Esophagus muscularis mucosa (tissue), 4 donors: ENCODE results near the gene LDHA. TPM values are rescaled to one million over a fixed set of nuclear protein-coding genes. Genes with fewer than 3 reads are reported as not detected.

Source experiments
- DNase-seq: peaks from one replicate; pipeline ENCODE4 v3.0.0-alpha.2; 2017; ENCODE audit errors: extremely low spot score
- H3K27ac ChIP-seq, 4 donors: fragments of 200-600 bp; sonication (generic); replicated peaks in 1 of 4; 1 replicate in 3 of 4; 2 replicates in 1 of 4; pipeline ENCODE4 v1.5.1; 2016 to 2019; ENCODE audit warnings: mild to moderate bottlenecking in 1 of 4
- H3K27me3 ChIP-seq, 4 donors: fragments of 200-600 bp; sonication (generic); one replicate each; pipeline versions ENCODE4 v1.5.1 to v1.6.0; 2016 to 2019
- H3K36me3 ChIP-seq, 4 donors: fragments of 200-600 bp; sonication (generic); one replicate each; pipeline ENCODE4 v1.5.1; 2016 to 2019
- H3K4me1 ChIP-seq, 4 donors: fragments of 200-600 bp; sonication (generic); one replicate each; pipeline ENCODE4 v1.5.1; 2016 to 2019
- H3K4me3 ChIP-seq, 4 donors: fragments of 200-600 bp; sonication (generic); 1 replicate in 2 of 4; 2 replicates in 2 of 4; pipeline ENCODE4 v1.5.1; 2016 to 2019; ENCODE audit warnings: mild to moderate bottlenecking in 4 of 4, moderate library complexity in 1 of 4
- H3K9me3 ChIP-seq, 4 donors: fragments of 200-600 bp; sonication (generic); 1 replicate in 3 of 4; 2 replicates in 1 of 4; pipeline ENCODE4 v1.5.1; 2016 to 2019
- EP300 ChIP-seq: sonication (generic); formaldehyde crosslinking; IDR thresholded peaks from one replicate; pipeline ENCODE4 v1.6.1; 2017; ENCODE audit warnings: antibody characterized with exemption
- POLR2A ChIP-seq: fragments of 450-650 bp; IDR thresholded peaks from one replicate; pipeline ENCODE4 v1.6.1; 2017; ENCODE audit warnings: antibody characterized with exemption, moderate library complexity, mild to moderate bottlenecking, low read depth
- POLR2AphosphoS5 ChIP-seq, 2 donors: sonication (generic); formaldehyde crosslinking; IDR thresholded peaks; one replicate each; pipeline ENCODE4 v1.6.1; 2017; ENCODE audit warnings: antibody characterized with exemption in 2 of 2
- WGBS: methylation state at CpG from one replicate; pipeline ENCODE4 v1.1.5; 2018; 5-methylcytosine and 5-hydroxymethylcytosine counted together
- intact Hi-C: fragments of 100-400 bp; cut with DNase I; formaldehyde crosslinking; loops from one replicate; pipeline ENCODE4 v1.15.1; 2023
- total RNA-seq, 4 donors: library from RNA; depleted of rRNA; stranded (reverse); fragments of >200 nt; gene quantifications; one replicate each; pipeline versions ENCODE4 v1.1.0 to v1.2.1, GENCODE V29; 2016
- TF ChIP-seq, protein P1 (sequence below), 3 experiments: fragments of 200-600 bp in 2 of 3; fragments of 450-650 bp in 1 of 3; sonication (generic) in 2 of 3; IDR thresholded peaks; one replicate each; pipeline ENCODE4 v1.5.1; 2017 to 2019; ENCODE audit warnings: antibody characterized with exemption in 3 of 3, mild to moderate bottlenecking in 2 of 3, moderate library complexity in 1 of 3

LDHA gene
- total RNA-seq: 100 to 1,000 TPM; 399 to 523 (median 446) TPM

DNA sequence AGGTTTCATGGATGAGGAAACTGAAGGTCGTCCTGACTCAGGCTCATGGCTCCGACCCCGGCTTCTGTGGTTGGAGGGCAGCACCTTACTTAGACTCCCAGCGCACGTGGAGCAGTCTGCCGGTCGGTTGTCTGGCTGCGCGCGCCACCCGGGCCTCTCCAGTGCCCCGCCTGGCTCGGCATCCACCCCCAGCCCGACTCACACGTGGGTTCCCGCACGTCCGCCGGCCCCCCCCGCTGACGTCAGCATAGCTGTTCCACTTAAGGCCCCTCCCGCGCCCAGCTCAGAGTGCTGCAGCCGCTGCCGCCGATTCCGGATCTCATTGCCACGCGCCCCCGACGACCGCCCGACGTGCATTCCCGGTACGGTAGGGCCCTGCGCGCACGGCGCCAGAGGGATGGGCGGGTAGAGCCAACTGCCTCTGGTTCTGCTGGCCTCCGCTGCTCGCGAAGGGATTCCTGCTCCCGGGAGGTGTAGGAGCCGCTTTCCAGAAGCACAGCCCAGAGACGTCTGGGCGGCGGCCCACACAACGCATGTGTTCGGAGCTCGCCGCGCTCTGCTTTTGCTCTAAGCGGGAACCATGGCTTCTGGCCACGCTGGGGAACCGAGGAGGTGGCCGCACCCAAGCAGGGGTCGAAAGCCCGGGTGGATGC lies at the start of gene LDHA:
TSS of gene LDHA (plus strand) at position 289 of the 653 bp plus-strand sequence. CDS start 2,280 bp downstream, outside the sequence.
- intact Hi-C loops: loop anchor here (2.0 kb wide), 1 partner anchor 72 kb away; the partner anchor contains the start of genes GTF2H1 and HPS5
- Histone ChIP-seq H3K4me1 (peaks cover 15 to 37% (median 28%) of the 10 kb centered on the region in 4 donors), H3K9me3 (no peaks in the 10 kb centered on the region), H3K27me3 (no peaks in the 10 kb centered on the region), H3K27ac (peak within 1 kb of the TSS; percentile 92 to 97 (median 96)), H3K4me3 (peak within 1 kb of the TSS; percentile 80 to 89 (median 86)), H3K36me3 (peaks cover 20 to 29% (median 26%) of the 10 kb centered on the region in 4 donors)
- DNase-seq: peak; percentile 100
- TF ChIP-seq, protein P1, sequence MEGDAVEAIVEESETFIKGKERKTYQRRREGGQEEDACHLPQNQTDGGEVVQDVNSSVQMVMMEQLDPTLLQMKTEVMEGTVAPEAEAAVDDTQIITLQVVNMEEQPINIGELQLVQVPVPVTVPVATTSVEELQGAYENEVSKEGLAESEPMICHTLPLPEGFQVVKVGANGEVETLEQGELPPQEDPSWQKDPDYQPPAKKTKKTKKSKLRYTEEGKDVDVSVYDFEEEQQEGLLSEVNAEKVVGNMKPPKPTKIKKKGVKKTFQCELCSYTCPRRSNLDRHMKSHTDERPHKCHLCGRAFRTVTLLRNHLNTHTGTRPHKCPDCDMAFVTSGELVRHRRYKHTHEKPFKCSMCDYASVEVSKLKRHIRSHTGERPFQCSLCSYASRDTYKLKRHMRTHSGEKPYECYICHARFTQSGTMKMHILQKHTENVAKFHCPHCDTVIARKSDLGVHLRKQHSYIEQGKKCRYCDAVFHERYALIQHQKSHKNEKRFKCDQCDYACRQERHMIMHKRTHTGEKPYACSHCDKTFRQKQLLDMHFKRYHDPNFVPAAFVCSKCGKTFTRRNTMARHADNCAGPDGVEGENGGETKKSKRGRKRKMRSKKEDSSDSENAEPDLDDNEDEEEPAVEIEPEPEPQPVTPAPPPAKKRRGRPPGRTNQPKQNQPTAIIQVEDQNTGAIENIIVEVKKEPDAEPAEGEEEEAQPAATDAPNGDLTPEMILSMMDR (IDR thresholded peaks at IDR 0.05): no peak
- TF ChIP-seq EP300 (peak; percentile 82), POLR2AphosphoS5 (IDR thresholded peaks at IDR 0.05) (peak; percentile 96 to 100), POLR2A (peak; percentile 99)
- WGBS: 1% methylated on average over 26 of the region's 60 CpGs

DNA sequence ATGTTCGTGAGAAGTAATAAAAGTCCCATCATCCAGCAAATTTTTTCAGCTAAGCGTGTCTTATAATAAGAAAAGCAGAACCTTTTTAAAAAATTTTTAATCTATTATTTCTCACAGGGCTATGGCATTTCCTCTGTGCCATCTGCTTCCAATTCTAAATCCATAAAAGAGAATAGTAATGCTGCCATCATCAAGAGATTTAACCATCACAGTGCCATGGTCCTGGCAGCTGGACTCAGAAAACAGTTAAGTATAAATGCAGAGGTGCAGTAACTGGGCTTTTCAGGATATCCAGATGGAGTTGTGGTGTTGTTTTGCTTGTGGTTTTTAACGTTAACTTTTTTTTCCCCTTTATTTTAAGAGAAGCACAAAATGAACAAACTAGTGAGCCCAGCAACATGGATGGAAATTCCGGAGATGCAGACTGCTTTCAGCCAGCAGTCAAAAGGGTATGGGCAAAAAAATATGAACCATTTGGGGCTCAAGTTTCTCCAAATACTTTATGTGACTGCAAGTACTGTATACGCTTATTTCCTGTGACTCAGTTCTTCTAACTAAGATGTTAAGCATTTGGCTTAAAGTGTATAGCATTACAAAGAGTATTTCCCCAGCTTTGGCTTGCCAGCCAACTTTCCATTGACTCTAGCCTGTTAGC lies 46.8 kb upstream of the LDHA start:
- Histone ChIP-seq H3K4me1 (no peaks in the 10 kb centered on the region), H3K27me3 (no peaks in the 10 kb centered on the region), H3K36me3 (peaks cover 46 to 87% (median 68%) of the 10 kb centered on the region in 4 donors), H3K4me3 (no peak overlapping the region), H3K27ac (no peak overlapping the region), H3K9me3 (no peaks in the 10 kb centered on the region)
- no peak for TF ChIP-seq POLR2AphosphoS5 (IDR thresholded peaks at IDR 0.05)
- DNase-seq: no peak
- WGBS: 86% methylated on average over 5 of the region's 5 CpGs
- intact Hi-C loops: no loop called here

DNA sequence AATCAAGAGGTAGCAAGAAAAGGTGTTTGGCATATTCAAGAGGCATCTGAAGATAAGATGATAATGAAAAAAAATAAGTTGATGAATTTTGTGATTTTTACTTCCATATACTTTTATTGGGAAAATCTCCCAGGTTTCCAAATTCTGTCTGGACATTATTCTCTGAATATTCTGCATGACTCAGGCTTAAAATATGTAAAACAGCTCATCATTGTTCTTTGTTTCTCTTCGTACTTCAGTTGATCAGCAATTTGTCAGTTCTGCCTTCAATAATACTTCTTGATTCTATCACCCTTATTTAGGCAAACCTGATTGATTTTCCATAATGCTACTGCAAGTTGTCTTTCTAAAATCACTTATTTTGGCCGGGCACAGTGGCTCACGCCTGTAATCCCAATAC lies 41.8 kb upstream of the LDHA start:
- Histone ChIP-seq H3K9me3 (no peaks in the 10 kb centered on the region), H3K4me1 (no peaks in the 10 kb centered on the region), H3K36me3 (peaks cover 39 to 84% (median 64%) of the 10 kb centered on the region in 4 donors), H3K27ac (no peak overlapping the region), H3K27me3 (no peaks in the 10 kb centered on the region), H3K4me3 (no peak overlapping the region)
- DNase-seq: no peak
- 84% methylated on average over 3 of the region's 3 CpGs for WGBS
- TF ChIP-seq POLR2A (no peak), POLR2AphosphoS5 (IDR thresholded peaks at IDR 0.05) (no peak), EP300 (no peak)
- TF ChIP-seq, protein P1 (IDR thresholded peaks at IDR 0.05): no peak
- intact Hi-C loops: no loop called here

DNA sequence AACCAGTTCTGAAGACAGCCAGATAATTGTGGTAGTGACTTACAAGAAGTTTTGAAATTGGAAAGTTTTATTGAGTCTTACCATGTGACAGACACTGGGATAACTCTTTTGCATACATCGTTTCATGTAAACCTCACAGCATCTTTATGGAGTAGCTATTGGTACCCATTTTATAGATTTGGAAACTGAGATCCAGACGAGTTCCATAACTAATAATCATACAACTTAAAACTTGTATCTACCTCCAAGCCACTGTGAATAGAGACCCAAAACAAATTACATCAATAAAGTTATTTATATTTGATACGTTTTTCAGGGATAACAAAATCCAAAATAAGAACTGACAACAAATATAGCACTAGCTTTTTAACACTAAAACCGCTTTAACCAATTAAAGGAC lies 35.7 kb upstream of the LDHA start:
- Histone ChIP-seq H3K27me3 (no peaks in the 10 kb centered on the region), H3K4me3 (no peak overlapping the region), H3K36me3 (peaks cover 47 to 97% (median 85%) of the 10 kb centered on the region in 4 donors), H3K9me3 (no peaks in the 10 kb centered on the region), H3K4me1 (no peaks in the 10 kb centered on the region), H3K27ac (no peak overlapping the region)
- DNase-seq: no peak
- WGBS: 92% methylated on average over 4 of the region's 4 CpGs
- TF ChIP-seq EP300: no peak
- TF ChIP-seq POLR2A: no peak
- no peak for TF ChIP-seq POLR2AphosphoS5 (IDR thresholded peaks at IDR 0.05)
- TF ChIP-seq, protein P1 (IDR thresholded peaks at IDR 0.05): no peak
- intact Hi-C loops: no loop called here

DNA sequence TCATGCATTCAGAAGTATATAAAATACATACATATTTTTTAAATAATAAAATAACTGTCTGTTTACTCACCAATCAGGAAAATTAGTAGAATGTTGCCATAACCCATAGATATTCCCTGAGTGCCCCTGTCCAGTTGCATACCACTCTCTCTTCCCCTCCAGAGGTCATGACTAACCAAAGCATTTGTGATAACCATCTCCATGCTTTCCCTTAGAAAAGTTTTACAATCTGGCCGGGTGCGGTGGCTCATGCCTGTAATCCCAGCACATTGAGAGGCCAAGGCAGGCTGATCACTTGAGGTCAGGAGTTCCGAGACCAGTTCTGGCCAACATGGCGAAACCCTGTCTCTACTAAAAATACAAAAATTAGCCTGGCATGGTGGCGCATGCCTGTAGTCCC lies 33.2 kb upstream of the LDHA start:
- Histone ChIP-seq H3K27me3 (no peaks in the 10 kb centered on the region), H3K9me3 (no peaks in the 10 kb centered on the region), H3K36me3 (peaks cover 42 to 100% (median 95%) of the 10 kb centered on the region in 4 donors), H3K4me3 (no peak overlapping the region), H3K27ac (no peak overlapping the region), H3K4me1 (no peaks in the 10 kb centered on the region)
- TF ChIP-seq EP300: no peak
- TF ChIP-seq POLR2AphosphoS5 (IDR thresholded peaks at IDR 0.05): no peak
- TF ChIP-seq, protein P1 (IDR thresholded peaks at IDR 0.05): no peak
- TF ChIP-seq POLR2A: no peak
- no peak for DNase-seq
- intact Hi-C loops: no loop called here
- 95% methylated on average over 5 of the region's 5 CpGs for WGBS
